Stimulated activated CD8-positive, alpha-beta memory T cell treated with anti-CD3 and anti-CD28 coated beads, Interleukin-15, amount 100 ng/mL, for 4 hours (primary cell): Measurements from ENCODE around the gene CTSA.

Source experiments
- DNase-seq, 2 donors: peaks; one replicate each; pipeline ENCODE4 v3.0.0-alpha.2; 2020; ENCODE audit warnings: low read depth in 2 of 2

The CTSA gene

DNA sequence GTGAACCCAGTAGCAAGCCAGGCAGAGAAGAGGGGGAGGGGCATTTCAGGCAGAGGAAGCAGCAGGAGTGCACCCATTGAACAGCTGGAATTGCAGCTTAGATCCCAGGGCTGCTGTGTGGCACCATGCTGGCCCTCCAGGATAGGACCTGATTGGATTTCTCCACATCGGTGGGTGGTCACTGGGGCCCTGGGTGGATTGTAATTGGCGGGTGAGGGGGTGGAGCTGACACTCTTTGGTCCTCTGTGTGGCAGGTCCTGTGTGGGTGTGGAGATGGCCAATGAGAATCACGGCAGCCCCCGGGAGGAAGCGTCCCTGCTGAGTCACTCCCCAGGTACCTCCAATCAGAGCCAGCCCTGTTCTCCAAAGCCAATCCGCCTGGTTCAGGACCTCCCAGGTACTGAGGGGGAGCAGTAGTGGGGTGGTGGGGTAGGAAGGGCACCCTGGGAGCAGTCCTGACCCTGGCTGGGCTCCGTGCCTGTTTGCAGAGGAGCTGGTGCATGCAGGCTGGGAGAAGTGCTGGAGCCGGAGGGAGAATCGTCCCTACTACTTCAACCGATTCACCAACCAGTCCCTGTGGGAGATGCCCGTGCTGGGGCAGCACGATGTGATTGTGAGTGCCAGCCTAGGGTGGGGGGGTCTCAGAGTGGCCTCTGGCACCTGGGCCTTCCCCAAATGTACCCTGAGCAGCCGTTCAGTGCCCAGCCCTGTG is 47.7 kb downstream of the CTSA start:
- no peak for DNase-seq

DNA sequence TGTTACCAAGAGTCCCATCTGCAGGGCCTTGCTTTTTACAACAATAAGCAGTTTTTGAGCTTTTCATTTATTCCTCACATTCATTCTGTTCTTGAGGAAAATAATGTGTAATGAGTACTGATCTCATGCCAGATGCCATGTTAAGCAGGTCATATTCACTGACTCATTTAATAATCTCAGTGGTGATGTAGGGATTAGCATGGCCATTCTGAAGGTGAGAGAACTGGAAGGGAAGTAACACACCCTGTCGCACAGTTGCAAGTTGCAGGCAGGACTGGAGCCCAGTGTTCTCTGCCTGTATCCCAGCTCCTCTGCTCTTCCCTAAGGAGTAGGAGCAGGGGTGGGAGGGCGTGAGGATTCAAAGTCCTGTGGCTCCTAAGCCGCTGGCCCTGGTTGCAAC is 48.9 kb downstream of the CTSA start:
- no peak for DNase-seq

DNA sequence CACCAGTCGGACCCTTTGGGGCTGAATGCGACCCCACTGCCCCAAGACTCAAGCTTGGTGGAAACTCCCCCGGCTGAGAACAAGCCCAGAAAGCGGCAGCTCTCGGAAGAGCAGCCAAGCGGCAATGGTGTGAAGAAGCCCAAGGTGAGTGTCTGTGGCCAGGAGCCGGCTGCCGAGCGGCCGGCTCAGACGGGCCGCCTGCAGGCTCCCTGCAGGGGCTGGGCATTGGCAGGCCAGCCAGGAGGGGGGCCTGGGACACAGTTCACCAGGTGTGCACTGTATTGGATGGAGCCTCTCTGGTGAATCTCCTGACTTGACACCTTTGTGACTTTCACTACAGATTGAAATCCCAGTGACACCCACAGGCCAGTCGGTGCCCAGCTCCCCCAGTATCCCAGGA is 49.3 kb downstream of the CTSA start:
- DNase-seq: no peak

DNA sequence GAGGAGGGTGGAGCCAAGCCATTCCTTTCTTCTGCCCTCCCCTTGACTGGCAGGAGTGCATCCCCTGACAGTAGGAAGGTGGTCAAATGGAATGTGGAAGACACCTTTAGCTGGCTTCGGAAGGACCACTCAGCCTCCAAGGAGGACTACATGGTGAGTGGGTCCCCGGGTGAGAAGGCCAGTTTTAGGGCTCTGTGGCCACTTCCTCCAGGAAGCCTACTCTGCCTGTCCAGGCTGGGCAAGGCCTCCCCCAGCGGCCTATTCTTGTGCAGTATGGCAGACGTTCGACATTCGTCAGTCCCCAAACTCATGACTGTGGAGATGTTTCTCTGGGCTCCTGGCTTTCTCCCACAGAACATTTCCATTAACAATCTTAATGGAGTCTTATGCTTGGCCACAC is 52.5 kb downstream of the CTSA start:
- DNase-seq: no peak

DNA sequence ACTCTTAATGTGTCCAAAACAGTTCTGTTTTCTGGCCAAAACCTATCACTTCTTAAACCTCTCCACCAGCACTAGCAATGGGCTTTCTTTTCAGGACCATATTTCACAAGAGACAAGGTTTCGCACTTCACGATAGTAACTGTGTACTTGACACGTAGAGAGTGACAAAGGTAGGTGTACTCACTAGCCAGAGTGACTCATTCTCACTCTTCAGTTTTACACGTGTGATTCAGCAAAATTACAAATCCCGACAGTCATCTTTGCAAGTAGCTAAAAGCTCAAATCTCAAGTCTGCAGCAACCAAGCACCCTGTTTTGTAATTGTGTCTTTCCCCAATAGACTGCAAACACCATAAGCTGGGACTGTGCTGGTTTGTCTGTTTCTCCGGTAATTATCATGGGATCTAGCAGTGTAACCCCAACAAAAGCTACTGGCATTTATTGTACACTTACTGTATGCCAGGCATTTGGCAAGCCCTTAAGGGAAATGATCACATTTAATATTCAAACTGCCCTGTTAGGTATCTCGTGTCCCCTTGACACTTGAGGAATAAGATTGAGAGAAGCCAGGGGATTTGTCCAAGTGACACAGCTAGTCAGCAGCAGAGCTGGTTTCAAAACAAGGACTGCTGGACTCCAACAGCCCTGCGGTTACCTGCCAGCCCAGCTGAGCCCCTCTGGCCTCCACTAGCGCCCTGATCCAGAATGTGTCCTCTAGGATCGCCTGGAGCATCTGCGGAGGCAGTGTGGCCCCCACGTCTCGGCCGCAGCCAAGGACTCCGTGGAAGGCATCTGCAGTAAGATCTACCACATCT is 53.2 kb downstream of the CTSA start:
- DNase-seq: no peak

DNA sequence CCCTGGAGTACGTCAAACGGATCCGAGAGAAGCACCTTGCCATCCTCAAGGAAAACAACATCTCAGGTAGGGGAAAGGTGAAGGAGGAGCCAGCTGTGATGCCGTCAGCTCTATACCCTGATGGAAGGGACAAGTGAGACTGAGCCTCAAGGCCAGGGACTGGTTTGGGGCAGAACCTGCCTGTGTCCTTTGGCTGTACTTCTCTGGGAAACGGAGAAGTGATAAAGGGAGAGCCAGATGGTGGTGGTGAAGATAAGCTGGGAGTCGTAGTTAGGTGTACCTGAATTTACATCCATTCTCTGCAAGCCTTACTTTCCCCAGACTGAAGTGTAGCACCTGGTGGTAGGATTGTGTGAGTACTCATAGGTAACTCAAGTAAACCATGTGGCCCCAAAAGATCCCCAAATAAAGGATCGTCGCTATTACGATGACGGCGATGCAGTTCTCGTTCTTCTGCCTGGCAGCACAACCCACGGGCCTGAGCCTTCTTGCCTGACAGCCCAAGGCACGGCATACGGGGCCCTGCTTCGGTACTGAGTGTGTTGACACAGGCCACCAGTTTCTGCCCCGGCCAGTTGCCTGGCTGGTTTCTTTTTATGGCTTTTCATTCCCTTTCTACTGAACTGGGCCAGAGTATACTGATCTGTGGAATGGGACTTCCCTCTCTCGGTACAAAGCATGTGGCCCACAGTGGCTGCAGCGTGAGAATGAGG is 54.0 kb downstream of the CTSA start:
- no peak for DNase-seq

DNA sequence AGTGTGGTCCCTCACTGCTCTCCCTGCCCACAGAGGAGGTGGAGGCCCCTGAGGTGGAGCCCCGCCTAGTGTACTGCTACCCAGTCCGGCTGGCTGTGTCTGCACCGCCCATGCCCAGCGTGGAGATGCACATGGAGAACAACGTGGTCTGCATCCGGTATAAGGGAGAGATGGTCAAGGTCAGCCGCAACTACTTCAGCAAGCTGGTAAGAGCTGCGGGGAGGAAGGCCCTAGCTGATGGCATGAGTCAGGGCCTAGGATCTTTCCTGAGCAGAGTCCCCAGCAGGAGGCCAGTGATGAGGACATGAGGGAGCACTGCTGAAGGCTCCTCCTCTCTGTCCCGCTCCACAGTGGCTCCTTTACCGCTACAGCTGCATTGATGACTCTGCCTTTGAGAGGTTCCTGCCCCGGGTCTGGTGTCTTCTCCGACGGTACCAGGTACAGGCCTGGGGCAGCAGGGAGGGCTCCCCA is 54.6 kb downstream of the CTSA start:
- no peak for DNase-seq

DNA sequence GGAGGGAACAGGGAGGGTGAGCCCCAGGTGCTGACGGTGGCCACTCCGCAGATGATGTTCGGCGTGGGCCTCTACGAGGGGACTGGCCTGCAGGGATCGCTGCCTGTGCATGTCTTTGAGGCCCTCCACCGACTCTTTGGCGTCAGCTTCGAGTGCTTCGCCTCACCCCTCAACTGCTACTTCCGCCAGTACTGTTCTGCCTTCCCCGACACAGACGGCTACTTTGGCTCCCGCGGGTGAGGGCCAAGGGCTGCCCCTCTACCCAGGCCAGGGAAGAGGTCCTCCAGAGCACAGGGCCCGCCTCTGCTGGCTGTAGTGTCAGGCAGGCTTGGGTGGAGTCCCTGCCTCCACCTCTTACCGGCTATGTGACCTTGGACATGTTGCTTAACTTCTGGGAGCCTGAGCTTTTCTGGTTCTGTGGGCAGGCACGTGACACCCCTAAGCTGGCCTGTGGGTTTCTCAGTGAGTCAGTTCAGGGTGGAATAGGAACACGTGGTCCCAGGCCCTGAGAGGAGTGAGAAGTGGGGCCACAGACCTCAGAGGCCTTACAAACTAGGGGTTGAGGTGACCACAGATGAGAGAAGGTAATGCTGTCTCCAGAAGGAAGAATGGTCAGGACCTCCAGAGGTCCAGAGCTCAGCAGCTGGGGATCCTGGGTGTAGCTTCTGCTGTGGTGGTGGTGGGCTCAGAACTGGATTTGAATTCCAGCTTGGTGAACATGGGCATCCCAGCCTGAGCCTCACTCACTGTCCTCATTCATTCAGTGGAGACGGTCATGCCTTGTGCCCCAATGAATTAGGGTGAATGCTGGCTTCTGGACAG is 55.2 kb downstream of the CTSA start:
- peak; percentile 48 to 56 for DNase-seq

DNA sequence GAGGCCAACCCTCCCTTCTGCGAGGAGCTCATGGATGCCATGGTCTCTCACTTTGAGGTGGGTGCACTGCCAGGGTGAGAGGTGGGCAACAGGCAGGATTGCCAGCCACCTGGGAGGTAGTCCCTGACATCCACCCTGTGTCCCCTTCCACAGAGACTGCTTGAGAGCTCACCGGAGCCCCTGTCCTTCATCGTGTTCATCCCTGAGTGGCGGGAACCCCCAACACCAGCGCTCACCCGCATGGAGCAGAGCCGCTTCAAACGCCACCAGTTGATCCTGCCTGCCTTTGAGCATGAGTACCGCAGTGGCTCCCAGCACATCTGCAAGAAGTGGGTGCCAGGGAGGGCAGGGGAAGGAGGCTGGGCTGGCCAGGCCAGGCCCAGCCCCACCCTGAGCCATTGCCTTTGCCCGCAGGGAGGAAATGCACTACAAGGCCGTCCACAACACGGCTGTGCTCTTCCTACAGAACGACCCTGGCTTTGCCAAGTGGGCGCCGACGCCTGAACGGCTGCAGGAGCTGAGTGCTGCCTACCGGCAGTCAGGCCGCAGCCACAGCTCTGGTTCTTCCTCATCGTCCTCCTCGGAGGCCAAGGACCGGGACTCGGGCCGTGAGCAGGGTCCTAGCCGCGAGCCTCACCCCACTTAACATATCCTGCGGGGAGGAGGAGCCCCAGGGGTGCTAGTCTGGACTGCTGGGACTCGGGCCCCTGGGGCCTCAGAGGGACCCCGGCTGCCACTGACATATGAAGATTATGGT is 56.2 kb downstream of the CTSA start:
- DNase-seq: no peak

DNA sequence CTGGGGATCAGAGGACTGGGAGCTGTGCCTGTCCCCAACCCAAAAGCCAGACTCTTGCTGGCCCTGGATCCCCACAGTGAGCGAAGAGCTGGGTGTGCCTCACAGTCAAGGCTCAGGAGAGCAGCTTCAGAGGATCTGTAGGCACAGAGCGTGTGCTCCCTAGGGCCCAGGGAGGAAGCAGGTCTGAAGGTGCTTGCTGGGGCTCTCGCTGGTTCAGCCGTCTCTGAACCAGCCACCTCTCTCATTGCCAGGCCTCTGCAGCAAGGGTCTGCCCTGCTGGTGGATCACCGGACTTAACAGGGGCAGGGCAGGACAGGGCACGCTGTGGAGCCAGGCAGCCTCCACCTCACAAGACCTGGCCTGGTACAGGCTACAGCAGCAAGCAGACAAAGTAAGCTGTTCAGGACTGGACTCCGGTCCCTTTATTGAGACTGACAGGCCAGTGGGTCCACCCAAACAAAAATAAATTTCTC is 57.2 kb downstream of the CTSA start:
- DNase-seq: no peak
